Hematopoietic multipotent progenitor cell treated with erythropoietin and hydrocortisone succinate and interleukin-3 and kit ligand, for 4 days (in vitro differentiated cells): Measurements from ENCODE around the gene MRPL50.

Source experiments
- DNase-seq: peaks from one replicate; pipeline ENCODE4 v3.0.0-alpha.2; 2015

Gene MRPL50

GRCh38 chr9:101372327-101373118, 25.9 kb downstream of the MRPL50 start:
- DNase-seq, result no peak

- DNase-seq, result no peak
Observed at GRCh38 chr9:101371813-101372212, 26.6 kb downstream of the MRPL50 start.

GRCh38 chr9:101369884-101370531, 28.4 kb downstream of the MRPL50 start:
- no peak for DNase-seq

DNA sequence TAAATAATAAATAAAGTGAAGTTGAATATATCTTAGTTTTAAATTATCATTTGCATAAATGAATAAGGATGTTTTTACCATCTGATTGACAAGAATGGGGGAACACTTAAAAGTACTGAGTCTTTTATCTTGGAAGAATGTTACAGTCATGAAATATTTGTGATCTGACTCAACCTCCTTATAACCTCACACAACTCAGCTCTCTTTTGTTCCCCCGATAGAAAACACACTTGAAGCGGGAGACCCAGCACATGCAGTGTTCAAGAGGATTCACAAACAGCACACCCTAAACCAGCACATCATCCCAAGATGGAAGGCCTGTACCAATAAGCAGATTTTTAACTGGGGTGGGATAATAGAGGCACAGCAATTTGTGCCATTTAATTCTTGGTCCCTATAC, 29.1 kb downstream of the MRPL50 start:
- DNase-seq, result no peak

DNA sequence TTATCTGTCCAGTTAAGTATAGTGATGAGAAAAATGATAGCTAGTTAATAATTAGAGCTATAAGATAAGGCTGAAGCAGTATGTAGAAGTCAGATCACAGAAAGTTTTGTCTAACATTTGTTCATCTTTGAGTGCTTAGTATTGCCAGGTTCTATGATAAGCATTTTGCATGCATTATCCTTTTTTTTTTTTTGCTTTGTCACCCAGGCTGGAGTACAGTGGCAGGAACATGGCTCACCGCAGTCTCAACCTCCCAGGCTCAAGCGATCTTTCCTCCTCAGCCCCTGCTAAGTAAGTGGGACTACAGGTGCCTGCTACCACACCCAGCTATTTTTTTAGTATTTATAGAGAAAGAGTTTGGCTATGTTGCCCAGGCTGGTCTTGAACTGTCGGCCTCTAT, 31.1 kb downstream of the MRPL50 start:
- no peak for DNase-seq

GRCh38 chr9:101366038-101366756, 32.2 kb downstream of the MRPL50 start:
- peak; percentile 8 for DNase-seq

DNA sequence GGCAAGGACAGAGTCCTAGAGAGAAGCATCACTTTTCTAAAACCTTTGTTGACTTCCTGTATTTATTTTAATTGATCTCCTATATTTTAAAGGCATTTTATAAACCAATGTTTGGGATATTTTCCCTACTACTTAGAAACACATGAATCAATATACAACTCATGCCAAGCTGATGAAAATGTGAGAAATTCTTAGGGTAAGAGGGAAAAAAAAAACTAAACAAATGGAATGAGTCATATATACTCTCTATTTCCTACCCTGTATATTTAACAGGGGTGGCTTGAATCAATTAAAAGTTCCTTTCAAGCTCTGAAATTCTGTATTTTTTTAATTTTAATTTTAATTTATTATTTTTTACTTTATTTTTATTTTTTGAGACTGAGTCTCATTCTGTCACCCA, 33.2 kb downstream of the MRPL50 start:
- no peak for DNase-seq

GRCh38 chr9:101362450-101362849, 36.0 kb downstream of the MRPL50 start:
- DNase-seq, result no peak

DNA sequence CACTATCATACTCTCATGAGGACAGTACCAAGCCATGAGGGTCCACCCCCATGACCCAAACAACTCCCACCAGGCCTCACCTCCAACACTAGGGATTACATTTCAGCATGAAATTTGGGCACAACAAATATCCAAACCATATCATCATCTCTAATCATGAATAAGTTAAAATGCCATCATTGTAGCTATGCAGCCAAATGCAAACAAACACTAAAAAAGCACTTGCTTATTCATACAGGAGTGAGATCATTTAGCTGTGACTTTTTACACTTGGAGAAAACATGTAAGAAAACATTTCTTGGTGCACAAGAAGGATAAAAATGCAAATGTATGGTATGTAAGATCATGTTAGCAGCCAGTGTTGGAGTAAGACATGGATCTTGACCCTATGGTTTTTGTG, 37.8 kb downstream of the MRPL50 start:
- DNase-seq, result no peak

- DNase-seq, result no peak
Observed at GRCh38 chr9:101359679-101360078, 38.7 kb downstream of the MRPL50 start.

GRCh38 chr9:101356619-101357018, 41.8 kb downstream of the MRPL50 start:
- DNase-seq, result no peak

GRCh38 chr9:101354765-101355708, 43.4 kb downstream of the MRPL50 start:
- DNase-seq, result no peak

DNA sequence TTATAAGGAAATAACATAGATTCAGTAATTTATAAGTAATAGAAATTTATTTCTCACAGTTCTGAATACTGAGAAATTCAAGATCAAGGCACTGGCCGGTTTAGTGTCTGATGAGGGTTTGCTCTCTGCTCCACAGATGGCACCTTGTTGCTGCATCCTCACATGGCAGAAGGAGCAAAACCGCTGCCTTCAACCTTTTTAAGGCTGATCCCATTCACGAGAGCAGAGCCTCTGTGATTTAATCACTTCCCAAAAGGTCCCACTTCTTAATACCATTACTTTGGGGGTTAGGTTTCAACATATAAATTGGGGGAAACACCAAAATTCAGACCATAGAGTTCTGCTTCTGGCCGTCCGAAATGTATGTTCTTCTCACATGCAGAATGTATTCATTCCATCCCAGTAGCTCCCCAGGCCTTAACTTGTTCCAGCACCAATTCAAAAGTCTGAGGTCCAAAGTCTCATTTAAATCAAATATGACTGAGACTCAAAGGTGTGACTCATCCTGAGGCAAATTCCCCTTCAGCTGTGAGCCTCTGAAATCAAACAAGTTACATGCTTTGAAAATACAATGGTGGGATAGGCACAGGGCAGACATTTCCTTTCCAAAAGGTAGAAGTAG, 44.2 kb downstream of the MRPL50 start:
- no peak for DNase-seq

- DNase-seq, result no peak
Observed at GRCh38 chr9:101353683-101354082, 44.7 kb downstream of the MRPL50 start.

GRCh38 chr9:101352892-101353463, 45.4 kb downstream of the MRPL50 start:
- no peak for DNase-seq

- no peak for DNase-seq
Observed at GRCh38 chr9:101350285-101350684, 48.1 kb downstream of the MRPL50 start.

- DNase-seq, result no peak
Observed at GRCh38 chr9:101342595-101342994, 55.8 kb downstream of the MRPL50 start.

GRCh38 chr9:101341958-101342357, 56.5 kb downstream of the MRPL50 start:
- DNase-seq, result no peak
